ENCODE data around the gene TACC2.

- no peak for TF ChIP-seq EZH2 (IDR thresholded peaks at IDR 0.05; ENCODE audit: insufficient read depth, poor library complexity, severe bottlenecking)
- TF ChIP-seq EZH2phosphoT487 (IDR thresholded peaks at IDR 0.05; ENCODE audit: insufficient read depth, low read depth): no peak
These were observed 168.5 kb downstream of the TACC2 start for GRCh38 chr10:122157451-122157850.
